Measurements from ENCODE around the gene DDX43.

DNA sequence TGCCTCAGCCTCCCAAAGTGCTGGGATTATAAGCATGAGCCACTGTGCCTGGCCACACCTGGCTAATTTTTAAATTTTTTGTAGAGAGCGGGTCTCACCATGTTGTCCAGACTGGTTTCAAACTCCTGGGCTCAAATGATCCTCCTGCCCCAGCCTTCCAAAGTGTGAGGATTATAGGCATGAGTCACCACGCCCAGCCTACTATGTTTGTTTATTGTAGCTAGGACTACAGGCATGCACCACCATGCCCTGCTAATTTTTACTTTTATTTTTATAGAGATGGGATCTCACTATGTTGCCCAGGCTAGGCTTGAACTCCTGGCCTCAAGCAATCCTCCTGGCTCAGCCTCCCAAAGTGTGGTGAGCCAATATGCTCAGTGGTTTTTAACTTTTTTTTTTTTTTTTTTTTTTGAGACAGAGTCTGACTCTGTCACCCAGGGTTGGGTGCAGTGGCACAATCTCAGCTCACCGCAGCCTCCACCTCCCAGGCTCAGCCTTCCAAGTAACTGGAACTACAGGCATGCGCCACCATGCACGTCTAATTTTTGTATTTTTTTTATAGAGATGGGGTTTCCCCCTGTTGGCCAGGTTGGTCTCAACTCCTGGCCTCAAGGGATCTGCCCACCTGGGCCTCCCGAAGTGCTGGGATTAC, 12.0 kb upstream of the DDX43 start:
- TF ChIP-seq, protein P1, sequence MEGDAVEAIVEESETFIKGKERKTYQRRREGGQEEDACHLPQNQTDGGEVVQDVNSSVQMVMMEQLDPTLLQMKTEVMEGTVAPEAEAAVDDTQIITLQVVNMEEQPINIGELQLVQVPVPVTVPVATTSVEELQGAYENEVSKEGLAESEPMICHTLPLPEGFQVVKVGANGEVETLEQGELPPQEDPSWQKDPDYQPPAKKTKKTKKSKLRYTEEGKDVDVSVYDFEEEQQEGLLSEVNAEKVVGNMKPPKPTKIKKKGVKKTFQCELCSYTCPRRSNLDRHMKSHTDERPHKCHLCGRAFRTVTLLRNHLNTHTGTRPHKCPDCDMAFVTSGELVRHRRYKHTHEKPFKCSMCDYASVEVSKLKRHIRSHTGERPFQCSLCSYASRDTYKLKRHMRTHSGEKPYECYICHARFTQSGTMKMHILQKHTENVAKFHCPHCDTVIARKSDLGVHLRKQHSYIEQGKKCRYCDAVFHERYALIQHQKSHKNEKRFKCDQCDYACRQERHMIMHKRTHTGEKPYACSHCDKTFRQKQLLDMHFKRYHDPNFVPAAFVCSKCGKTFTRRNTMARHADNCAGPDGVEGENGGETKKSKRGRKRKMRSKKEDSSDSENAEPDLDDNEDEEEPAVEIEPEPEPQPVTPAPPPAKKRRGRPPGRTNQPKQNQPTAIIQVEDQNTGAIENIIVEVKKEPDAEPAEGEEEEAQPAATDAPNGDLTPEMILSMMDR (IDR thresholded peaks at IDR 0.05) = no peak
- TF ChIP-seq EP300 (IDR thresholded peaks at IDR 0.05) (no peak), POLR2A (IDR thresholded peaks at IDR 0.05) (no peak)

Measured in tibial nerve (tissue), 4 donors.